ENCODE results near the gene SGIP1.

- TF ChIP-seq, protein P1, sequence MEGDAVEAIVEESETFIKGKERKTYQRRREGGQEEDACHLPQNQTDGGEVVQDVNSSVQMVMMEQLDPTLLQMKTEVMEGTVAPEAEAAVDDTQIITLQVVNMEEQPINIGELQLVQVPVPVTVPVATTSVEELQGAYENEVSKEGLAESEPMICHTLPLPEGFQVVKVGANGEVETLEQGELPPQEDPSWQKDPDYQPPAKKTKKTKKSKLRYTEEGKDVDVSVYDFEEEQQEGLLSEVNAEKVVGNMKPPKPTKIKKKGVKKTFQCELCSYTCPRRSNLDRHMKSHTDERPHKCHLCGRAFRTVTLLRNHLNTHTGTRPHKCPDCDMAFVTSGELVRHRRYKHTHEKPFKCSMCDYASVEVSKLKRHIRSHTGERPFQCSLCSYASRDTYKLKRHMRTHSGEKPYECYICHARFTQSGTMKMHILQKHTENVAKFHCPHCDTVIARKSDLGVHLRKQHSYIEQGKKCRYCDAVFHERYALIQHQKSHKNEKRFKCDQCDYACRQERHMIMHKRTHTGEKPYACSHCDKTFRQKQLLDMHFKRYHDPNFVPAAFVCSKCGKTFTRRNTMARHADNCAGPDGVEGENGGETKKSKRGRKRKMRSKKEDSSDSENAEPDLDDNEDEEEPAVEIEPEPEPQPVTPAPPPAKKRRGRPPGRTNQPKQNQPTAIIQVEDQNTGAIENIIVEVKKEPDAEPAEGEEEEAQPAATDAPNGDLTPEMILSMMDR (conservative IDR thresholded peaks at IDR 0.05; ENCODE audit: low read depth, low read length): 0 out of 2 replicates have a peak, but pooled peaks have one; percentile 22
- no peak for TF ChIP-seq EZH2 (IDR thresholded peaks at IDR 0.05; ENCODE audit: borderline replicate concordance, low read depth, low read length, poor library complexity, severe bottlenecking)
Observed at GRCh38 chr1:66761221-66761620, 227.3 kb downstream of the SGIP1 start.
